Liver (tissue), 9 donors: ENCODE data around the gene SMARCE1. TPM values are rescaled to one million over a fixed set of nuclear protein-coding genes. Genes with fewer than 3 reads are reported as not detected.

ENCODE experiments used
- DNase-seq: peaks from one replicate; pipeline ENCODE4 v3.0.0-alpha.2; 2017; ENCODE audit warnings: low spot score
- H3K27ac ChIP-seq, 2 donors: one replicate each; pipeline ENCODE4 v1.7.0; 2013; ENCODE audit warnings: inconsistent platforms in 2 of 2, low read length in 2 of 2, control low read depth in 1 of 2, low read depth in 1 of 2, mild to moderate bottlenecking in 1 of 2
- H3K27me3 ChIP-seq, 4 donors: one replicate each; pipeline versions ENCODE4 v1.6.1 to v1.7.0; 2013; ENCODE audit warnings: low read length in 3 of 4, inconsistent platforms in 1 of 4, mild to moderate bottlenecking in 1 of 4, moderate library complexity in 1 of 4; ENCODE audit not compliant: control insufficient read depth in 4 of 4, insufficient read depth in 4 of 4
- H3K36me3 ChIP-seq, 4 donors: one replicate each; pipeline versions ENCODE4 v1.6.1 to v1.7.0; 2013; ENCODE audit warnings: low read length in 3 of 4, mild to moderate bottlenecking in 3 of 4, low read depth in 1 of 4, moderate library complexity in 1 of 4; ENCODE audit not compliant: control insufficient read depth in 4 of 4, insufficient read depth in 3 of 4
- H3K4me1 ChIP-seq, 4 donors: one replicate each; pipeline versions ENCODE4 v1.6.1 to v1.7.0; 2013; ENCODE audit warnings: low read length in 3 of 4, mild to moderate bottlenecking in 3 of 4, moderate library complexity in 1 of 4; ENCODE audit not compliant: control insufficient read depth in 4 of 4, insufficient read depth in 4 of 4
- H3K4me3 ChIP-seq, 3 donors: one replicate each; pipeline versions ENCODE4 v1.6.1 to v1.7.0; 2013; ENCODE audit warnings: low read length in 3 of 3, control low read depth in 1 of 3, low read depth in 1 of 3, mild to moderate bottlenecking in 1 of 3
- H3K9ac ChIP-seq, 2 donors: one replicate each; pipeline ENCODE4 v1.7.0; 2013; ENCODE audit warnings: low read length in 2 of 2, mild to moderate bottlenecking in 2 of 2, moderate library complexity in 2 of 2, control low read depth in 1 of 2, low read depth in 1 of 2
- H3K9me3 ChIP-seq, 4 donors: one replicate each; pipeline versions ENCODE4 v1.6.1 to v1.7.0; 2013; ENCODE audit warnings: low read length in 3 of 4; ENCODE audit not compliant: control insufficient read depth in 4 of 4
- ATF3 ChIP-seq: IDR thresholded peaks from 2 replicates; pipeline ENCODE4 v1.6.1; 2016; ENCODE audit warnings: antibody characterized with exemption
- CTCF ChIP-seq: fragments of 150-350 bp; IDR thresholded peaks from 2 replicates; pipeline ENCODE4 v1.5.1; 2017; ENCODE audit warnings: improper control_type of control experiment, low read depth, low read length; ENCODE audit not compliant: missing input control
- EGR1 ChIP-seq, 2 donors: IDR thresholded peaks; 2 replicates each; pipeline ENCODE4 v1.6.1; 2016 to 2018; ENCODE audit warnings: antibody characterized with exemption in 2 of 2, low read depth in 2 of 2
- FOXA1 ChIP-seq: IDR thresholded peaks from 2 replicates; pipeline ENCODE4 v1.6.1; 2016; ENCODE audit warnings: antibody characterized with exemption
- FOXA2 ChIP-seq: IDR thresholded peaks from 2 replicates; pipeline ENCODE4 v1.6.1; 2016; ENCODE audit warnings: antibody characterized with exemption
- GABPA ChIP-seq, 2 donors: IDR thresholded peaks in 1 of 2; conservative IDR thresholded peaks in 1 of 2; 2 replicates each; pipeline ENCODE4 v1.6.1; 2016; ENCODE audit warnings: antibody characterized with exemption in 2 of 2, mild to moderate bottlenecking in 1 of 2, moderate library complexity in 1 of 2
- HNF4A ChIP-seq, 2 donors: conservative IDR thresholded peaks; 2 replicates each; pipeline ENCODE4 v1.6.1; 2016; ENCODE audit warnings: antibody characterized with exemption in 2 of 2, mild to moderate bottlenecking in 2 of 2
- HNF4G ChIP-seq: IDR thresholded peaks from 2 replicates; pipeline ENCODE4 v1.6.1; 2016; ENCODE audit warnings: antibody characterized with exemption
- JUND ChIP-seq, 2 donors: IDR thresholded peaks; 2 replicates each; pipeline ENCODE4 v1.6.1; 2016; ENCODE audit warnings: antibody characterized with exemption in 2 of 2
- RXRA ChIP-seq, 2 donors: IDR thresholded peaks; 2 replicates each; pipeline ENCODE4 v1.6.1; 2017 to 2018; ENCODE audit warnings: antibody characterized with exemption in 2 of 2, mild to moderate bottlenecking in 1 of 2
- SP1 ChIP-seq: IDR thresholded peaks from 2 replicates; pipeline ENCODE4 v1.6.1; 2018; ENCODE audit warnings: antibody characterized with exemption, mild to moderate bottlenecking
- TAF1 ChIP-seq: conservative IDR thresholded peaks from 2 replicates; pipeline ENCODE4 v1.6.1; 2016; ENCODE audit warnings: antibody characterized with exemption, mild to moderate bottlenecking
- YY1 ChIP-seq: IDR thresholded peaks from 2 replicates; pipeline ENCODE4 v1.6.1; 2016; ENCODE audit warnings: antibody characterized with exemption, mild to moderate bottlenecking
- WGBS: extraction: QIAGEN DNeasy Blood & Tissue Kit; methylation state at CpG from one replicate; pipeline ENCODE4 v1.1.7; 2013; 5-methylcytosine and 5-hydroxymethylcytosine counted together
- polyA plus RNA-seq, 2 donors: library from polyadenylated mRNA; stranded (reverse) in 1 of 2; unstranded in 1 of 2; fragments of 200-250 nt in 1 of 2; fragments of >200 nt in 1 of 2; fragmentation: Nextera tagmentation in 1 of 2; extraction: Ambion mirVana in 1 of 2; gene quantifications; one replicate each; pipeline versions ENCODE4 v1.2.1 to v1.2.3, GENCODE V29; 2013 to 2015
- total RNA-seq, 2 donors: library from RNA; depleted of rRNA; stranded (reverse); fragments of >200 nt; gene quantifications; one replicate each; pipeline ENCODE4 v1.2.3, GENCODE V29; 2014
- donor health status: healthy.
- donor health status: healthy.
- donor health status: healthy.
- donor health status: healthy.
- donor health status: healthy.

The SMARCE1 gene
- total and polyA plus RNA-seq, 4 donors: 25.0 to 40.8 (median 36.3) TPM

DNA sequence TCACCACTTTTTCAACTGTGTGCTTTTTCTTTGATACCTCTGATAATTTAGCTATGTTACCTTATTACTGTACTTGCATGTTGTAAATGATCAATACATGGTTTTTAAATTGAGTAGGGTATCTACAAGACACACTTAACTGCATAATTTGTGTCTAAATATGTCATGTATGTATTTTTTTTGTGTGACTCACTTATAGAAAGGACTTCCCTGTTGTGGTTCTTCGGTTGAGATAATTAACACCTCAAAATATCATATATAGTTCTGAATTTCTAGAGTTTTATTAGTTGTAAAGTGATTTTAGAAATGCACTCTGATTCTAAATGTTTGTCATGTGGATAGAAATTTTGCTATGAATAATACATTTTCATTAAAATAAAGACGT lies 31.9 kb upstream of the SMARCE1 start:
- WGBS: 87% methylated on average over 2 of the region's 2 CpGs
- no peak overlapping the region for H3K9ac ChIP-seq
- H3K27ac ChIP-seq: no peak overlapping the region
- no peak for DNase-seq
- no peaks in the 10 kb centered on the region for H3K36me3 ChIP-seq
- no peaks in the 10 kb centered on the region for H3K27me3 ChIP-seq
- no peaks in the 10 kb centered on the region for H3K9me3 ChIP-seq
- no peak for TF ChIP-seq GABPA (IDR thresholded peaks at IDR 0.05 in 1 of 2, conservative IDR thresholded peaks at IDR 0.05 in 1 of 2)
- no peak for TF ChIP-seq FOXA1
- no peak for TF ChIP-seq ATF3
- TF ChIP-seq FOXA2: no peak
- TF ChIP-seq EGR1 (IDR thresholded peaks at IDR 0.05; ENCODE audit: low read depth in 2 of 2): no peak
- TF ChIP-seq JUND (IDR thresholded peaks at IDR 0.05): no peak
- no peak for TF ChIP-seq TAF1
- peaks cover 0 to 13% (median 12%) of the 10 kb centered on the region in 4 donors for H3K4me1 ChIP-seq
- H3K4me3 ChIP-seq: no peak overlapping the region

- no peak overlapping the region for H3K9ac ChIP-seq
- no peak for TF ChIP-seq GABPA (IDR thresholded peaks at IDR 0.05 in 1 of 2, conservative IDR thresholded peaks at IDR 0.05 in 1 of 2)
- TF ChIP-seq FOXA1: no peak
- TF ChIP-seq HNF4A (conservative IDR thresholded peaks at IDR 0.05): no peak
- no peak for TF ChIP-seq JUND (IDR thresholded peaks at IDR 0.05)
- TF ChIP-seq CTCF: no peak
- TF ChIP-seq HNF4G: no peak
- TF ChIP-seq SP1: no peak
- no peak for TF ChIP-seq YY1
- no peak for TF ChIP-seq RXRA (IDR thresholded peaks at IDR 0.05)
- TF ChIP-seq EGR1 (IDR thresholded peaks at IDR 0.05; ENCODE audit: low read depth in 2 of 2): no peak
These were observed 31.4 kb upstream of the SMARCE1 start for GRCh38 chr17:40678902-40679522.

GRCh38 chr17:40675905-40676304 lies 28.3 kb upstream of the SMARCE1 start:
- Histone ChIP-seq H3K36me3 (no peaks in the 10 kb centered on the region), H3K27ac (no peak overlapping the region), H3K9ac (no peak overlapping the region), H3K9me3 (no peaks in the 10 kb centered on the region), H3K4me1 (peaks cover 0 to 5% (median under 1%) of the 10 kb centered on the region in 4 donors), H3K4me3 (no peak overlapping the region), H3K27me3 (no peaks in the 10 kb centered on the region)
- TF ChIP-seq FOXA2 (no peak), RXRA (IDR thresholded peaks at IDR 0.05) (no peak), HNF4G (no peak), YY1 (no peak), CTCF (no peak)
- 93% methylated on average over 4 of the region's 4 CpGs for WGBS
- no peak for DNase-seq

More at GRCh38 chr17:40678902-40679522, 31.4 kb upstream of the SMARCE1 start:
- no peaks in the 10 kb centered on the region for H3K27me3 ChIP-seq
- peaks cover 0 to 13% (median 12%) of the 10 kb centered on the region in 4 donors for H3K4me1 ChIP-seq
- H3K36me3 ChIP-seq: no peaks in the 10 kb centered on the region
- H3K27ac ChIP-seq: no peak overlapping the region
- WGBS: 73% methylated on average over 4 of the region's 4 CpGs
- DNase-seq: no peak
- no peak overlapping the region for H3K4me3 ChIP-seq
- H3K9me3 ChIP-seq: no peaks in the 10 kb centered on the region
